Subcutaneous adipose tissue (tissue), 4 donors: Measurements from ENCODE around the gene C20orf144. TPM values are rescaled to one million over a fixed set of nuclear protein-coding genes. Genes with fewer than 3 reads are reported as not detected.

Source experiments
- total RNA-seq, 4 donors: library from RNA; depleted of rRNA; stranded (reverse); fragments of >200 nt; gene quantifications; one replicate each; pipeline ENCODE4 v1.1.0, GENCODE V29; 2016
- TF ChIP-seq, protein P1 (sequence below): fragments of 450-650 bp; IDR thresholded peaks from one replicate; pipeline ENCODE4 v1.5.1; 2016; ENCODE audit warnings: low read depth, mild to moderate bottlenecking, control low read depth, antibody characterized with exemption, moderate library complexity

C20orf144 gene
- total RNA-seq, 4 donors from 2014 or later = not detected

DNA sequence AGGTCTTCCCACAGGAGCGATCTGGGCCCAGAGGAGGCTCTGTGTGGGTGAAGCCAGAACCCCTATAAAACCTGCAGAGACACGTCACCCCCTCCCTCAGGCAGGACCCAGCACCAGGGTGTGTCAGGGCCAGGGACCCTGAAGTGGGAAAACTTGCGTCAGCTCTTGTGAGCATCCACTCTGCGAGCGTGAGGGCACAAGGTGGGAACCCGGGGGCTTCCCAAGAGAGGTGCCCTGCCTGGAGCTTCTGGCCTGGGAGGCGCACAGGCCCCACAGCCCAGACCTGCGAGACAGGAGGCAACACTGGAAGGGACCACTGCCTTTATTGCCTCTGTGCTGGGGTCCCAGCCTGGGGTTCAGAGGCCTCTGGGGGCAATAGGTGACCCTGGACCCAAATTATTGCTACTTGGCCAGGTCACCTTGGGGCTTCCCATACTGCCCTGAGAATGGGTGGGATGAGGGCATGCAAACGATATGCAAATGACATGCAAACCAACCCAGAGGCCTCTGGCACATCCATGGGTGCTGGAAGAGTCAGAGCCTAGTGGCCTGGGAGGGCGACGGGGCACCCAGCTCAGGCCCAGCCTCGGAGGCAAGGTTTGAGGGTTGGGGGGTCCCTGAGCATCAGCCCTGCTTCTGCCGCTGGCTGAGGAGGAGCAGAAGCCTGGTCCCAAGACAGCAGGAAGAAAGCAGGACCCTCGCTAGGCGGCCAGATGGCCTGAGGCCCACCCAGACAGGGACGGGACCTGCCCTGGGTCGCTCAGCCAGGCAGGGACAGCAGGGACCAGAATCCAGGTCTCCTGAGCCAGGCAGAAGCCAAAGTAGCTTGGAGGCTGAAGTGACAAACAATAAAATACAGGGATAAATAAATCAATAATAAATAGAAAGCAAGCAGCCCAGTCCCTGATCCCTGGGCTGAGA lies 5.1 kb upstream of the C20orf144 start:
- TF ChIP-seq, protein P1, sequence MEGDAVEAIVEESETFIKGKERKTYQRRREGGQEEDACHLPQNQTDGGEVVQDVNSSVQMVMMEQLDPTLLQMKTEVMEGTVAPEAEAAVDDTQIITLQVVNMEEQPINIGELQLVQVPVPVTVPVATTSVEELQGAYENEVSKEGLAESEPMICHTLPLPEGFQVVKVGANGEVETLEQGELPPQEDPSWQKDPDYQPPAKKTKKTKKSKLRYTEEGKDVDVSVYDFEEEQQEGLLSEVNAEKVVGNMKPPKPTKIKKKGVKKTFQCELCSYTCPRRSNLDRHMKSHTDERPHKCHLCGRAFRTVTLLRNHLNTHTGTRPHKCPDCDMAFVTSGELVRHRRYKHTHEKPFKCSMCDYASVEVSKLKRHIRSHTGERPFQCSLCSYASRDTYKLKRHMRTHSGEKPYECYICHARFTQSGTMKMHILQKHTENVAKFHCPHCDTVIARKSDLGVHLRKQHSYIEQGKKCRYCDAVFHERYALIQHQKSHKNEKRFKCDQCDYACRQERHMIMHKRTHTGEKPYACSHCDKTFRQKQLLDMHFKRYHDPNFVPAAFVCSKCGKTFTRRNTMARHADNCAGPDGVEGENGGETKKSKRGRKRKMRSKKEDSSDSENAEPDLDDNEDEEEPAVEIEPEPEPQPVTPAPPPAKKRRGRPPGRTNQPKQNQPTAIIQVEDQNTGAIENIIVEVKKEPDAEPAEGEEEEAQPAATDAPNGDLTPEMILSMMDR = no peak

DNA sequence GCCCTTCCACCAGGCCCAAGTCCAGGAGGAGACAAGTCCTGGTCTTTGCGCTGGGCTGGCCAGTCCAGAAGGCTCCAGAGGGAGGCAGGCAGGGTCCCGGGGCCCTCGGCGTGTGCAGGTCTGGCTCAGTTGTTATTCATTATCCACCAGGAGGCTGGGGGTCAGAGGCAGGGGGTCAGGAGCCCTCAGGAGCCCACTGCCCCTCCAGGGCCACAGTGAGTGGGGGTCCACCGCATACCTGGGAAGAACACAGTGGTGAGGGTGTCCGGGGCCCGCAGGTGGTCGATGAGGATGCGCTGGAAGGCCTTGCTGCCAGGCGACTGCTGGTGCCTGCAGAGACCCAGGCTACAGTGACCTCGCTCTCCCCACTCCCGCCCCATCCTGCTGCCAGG lies 4.4 kb upstream of the C20orf144 start:
- TF ChIP-seq, protein P1 = no peak

DNA sequence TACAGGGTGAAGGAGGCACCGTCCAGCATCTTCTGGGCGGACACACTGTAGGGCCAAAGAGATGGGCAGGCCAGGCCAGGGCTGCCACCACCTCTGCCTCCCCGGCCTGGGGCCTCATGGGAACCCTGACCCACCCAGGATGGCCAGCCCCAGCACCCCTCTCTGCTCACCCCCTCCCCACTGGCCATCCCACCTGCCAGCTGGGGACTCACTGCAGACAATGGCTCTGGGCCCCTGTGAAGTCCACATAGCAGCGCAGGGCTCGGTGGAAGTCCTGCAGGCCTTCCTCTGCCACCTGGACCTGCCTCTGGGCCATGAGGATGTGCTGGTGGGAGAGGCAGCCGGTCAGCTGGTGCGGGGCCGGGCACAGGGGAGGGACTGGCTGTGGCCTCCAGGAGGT lies 3.6 kb upstream of the C20orf144 start:
- TF ChIP-seq, protein P1 = no peak

DNA sequence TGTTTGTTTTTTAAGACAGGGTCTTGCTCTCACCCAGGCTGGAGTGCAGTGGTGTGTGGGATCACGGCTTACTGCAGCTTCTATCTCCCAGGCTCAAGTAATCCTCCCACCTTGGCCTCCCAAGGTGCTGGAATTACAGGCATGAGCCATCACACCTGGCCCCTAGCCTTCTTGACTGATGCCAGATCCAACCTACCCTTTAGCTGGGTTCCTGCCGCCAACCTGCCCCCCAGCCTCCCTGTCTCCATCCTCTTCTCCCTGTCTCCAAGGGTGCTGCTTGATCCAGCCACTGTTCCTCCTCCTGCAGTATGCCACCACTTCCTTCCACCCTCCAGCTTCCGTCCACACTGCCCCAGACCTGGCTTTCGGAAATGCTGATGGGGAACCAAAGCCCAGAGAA lies 3.2 kb upstream of the C20orf144 start:
- TF ChIP-seq, protein P1 = no peak

DNA sequence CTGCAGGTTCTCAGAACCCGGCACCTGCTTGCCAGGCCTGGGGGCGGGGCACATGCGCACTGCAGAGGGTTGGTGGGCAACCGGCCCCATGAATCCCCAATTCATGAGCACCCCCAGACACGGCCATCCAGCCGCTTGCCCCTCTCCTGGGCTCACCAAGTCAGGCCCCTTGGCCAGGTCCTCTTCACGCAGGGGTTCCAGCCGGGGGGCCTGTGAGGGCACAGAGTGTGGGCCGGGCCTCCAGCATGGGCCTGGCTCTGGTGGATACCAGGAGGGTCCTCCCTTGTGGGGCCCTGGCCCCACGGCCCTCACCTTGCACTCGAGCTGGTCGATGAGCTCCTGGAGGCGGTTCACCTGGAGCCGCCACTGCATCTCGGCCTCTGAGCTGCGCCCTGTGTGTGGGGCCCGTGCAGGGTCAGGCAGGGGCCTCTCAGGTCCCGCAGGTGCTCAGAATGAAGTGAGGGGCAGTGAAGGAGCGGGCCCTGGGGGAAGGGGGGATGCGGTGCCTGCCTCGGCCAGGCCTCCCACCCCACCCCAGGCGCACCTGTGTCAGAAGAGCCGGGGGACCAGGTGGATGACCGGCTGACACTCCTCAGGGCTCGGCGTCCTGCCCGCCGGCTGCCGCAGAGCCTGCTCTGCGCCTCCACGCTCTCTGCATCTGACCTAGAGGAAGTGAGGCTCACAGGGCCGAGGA lies 2.6 kb upstream of the C20orf144 start:
- TF ChIP-seq, protein P1 = no peak

DNA sequence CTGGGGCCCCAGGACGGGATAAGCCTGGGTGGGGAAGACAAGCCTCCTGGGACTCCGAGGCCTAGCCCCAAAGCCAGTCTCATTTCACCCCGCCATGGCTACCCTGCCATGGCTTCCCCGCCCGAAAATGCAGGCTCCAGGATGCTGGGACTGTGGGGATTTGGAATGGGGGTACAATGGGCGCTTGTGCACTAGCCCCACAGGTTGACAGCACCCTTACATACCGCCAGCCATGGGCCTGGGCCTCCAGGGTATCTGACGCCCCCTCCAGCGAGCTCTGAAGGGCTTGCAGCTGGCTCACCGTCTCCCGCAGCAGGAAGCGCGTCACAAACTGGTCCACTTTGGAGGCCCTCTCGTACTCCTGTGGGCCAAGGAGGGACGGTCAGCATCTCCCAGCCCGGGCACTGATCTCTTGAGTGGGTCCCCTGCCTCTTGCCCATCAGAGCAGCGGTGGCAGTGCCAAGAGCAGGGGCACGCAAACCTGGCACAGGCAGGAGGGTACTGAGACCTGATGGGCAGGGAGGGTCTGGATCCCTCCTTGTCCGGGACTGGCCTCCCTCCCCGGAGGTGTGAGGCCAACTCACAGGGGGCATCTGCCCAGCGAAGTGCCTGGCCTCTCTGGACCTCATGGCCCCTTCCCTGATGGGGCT lies 2.0 kb upstream of the C20orf144 start:
- TF ChIP-seq, protein P1 = no peak

DNA sequence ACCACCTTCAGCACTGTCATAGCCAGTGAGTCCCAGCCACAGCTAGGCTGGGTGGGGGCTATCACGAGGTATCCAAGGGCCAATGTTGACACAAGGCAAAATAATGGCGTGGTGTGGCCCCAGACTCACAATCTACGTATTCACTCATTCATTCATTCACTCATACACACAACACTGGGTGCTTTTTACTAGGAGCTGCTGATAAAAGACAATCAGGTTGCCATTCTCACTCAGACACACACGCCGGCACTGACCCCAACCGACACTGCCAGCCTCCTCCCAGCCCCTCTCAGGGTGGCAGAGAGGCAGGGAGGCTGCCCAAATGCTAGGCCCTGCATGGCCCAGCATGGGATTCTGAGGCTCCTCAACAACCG lies 1.5 kb upstream of the C20orf144 start:
- TF ChIP-seq, protein P1 = no peak
